ENCODE data around the gene SNX7.

DNA sequence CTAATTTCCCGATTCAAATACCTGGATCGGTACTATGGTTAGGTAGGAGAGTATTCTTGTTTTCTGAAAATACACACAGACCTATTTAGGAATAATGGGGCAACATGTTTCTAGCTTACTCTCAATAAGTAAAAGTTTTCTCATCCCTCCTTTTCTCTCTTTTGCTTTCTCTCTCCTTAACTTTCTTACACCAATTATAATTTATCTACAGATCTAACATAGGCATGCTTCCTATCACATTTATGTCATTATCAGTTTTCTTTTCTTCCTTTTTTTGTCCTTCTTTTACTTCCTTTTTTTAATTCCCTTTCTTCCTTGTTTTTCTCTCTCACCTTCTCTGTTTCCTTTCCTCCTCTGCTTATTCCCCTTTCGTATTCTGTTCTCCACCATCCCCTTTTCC is 20.3 kb downstream of the SNX7 start:
- TF ChIP-seq CTCF (IDR thresholded peaks at IDR 0.05): no peak
- TF ChIP-seq POLR2A (IDR thresholded peaks at IDR 0.05): no peak
